SKM-1 treated with dmso at 0.1 percent for 144 hours (cell line): ENCODE data around the gene LEO1.

ENCODE experiments used
- DNase-seq: peaks from one replicate; lab custom pipeline; 2025; ENCODE audit not compliant: unreplicated experiment; lab: John Stamatoyannopoulos, UW

Gene LEO1

GRCh38 chr15:51971375-51972133, at the start of gene LEO1:
LEO1 (minus strand) TSS chr15:51971778; CDS start chr15:51971745, 33 bp downstream.
- DNase-seq = peak; percentile 91

- DNase-seq = peak; percentile 69
These were observed 49.6 kb upstream of the LEO1 start for GRCh38 chr15:52021128-52021671.

GRCh38 chr15:52020221-52021085, 48.9 kb upstream of the LEO1 start:
- DNase-seq = no peak

GRCh38 chr15:52019394-52020220, 48.0 kb upstream of the LEO1 start:
- DNase-seq = peak; percentile 58

GRCh38 chr15:52018693-52019393, 47.3 kb upstream of the LEO1 start, which contains the start of gene MAPK6:
MAPK6 (plus strand) TSS chr15:52019219; CDS start chr15:52046461, 27,242 bp downstream.
- DNase-seq = peak; percentile 80

- DNase-seq = no peak
These were observed 46.7 kb upstream of the LEO1 start for GRCh38 chr15:52018244-52018643.

- DNase-seq = no peak
These were observed 44.7 kb upstream of the LEO1 start for GRCh38 chr15:52016316-52016715.

- no peak for DNase-seq
These were observed 43.0 kb upstream of the LEO1 start for GRCh38 chr15:52014616-52015015.

- peak; percentile 94 for DNase-seq
These were observed 41.7 kb upstream of the LEO1 start for GRCh38 chr15:52013151-52013791.

GRCh38 chr15:52012210-52012609, 40.6 kb upstream of the LEO1 start:
- DNase-seq = no peak

- no peak for DNase-seq
These were observed 40.1 kb upstream of the LEO1 start for GRCh38 chr15:52011711-52012144.

- no peak for DNase-seq
These were observed 39.3 kb upstream of the LEO1 start for GRCh38 chr15:52010633-52011595.

- peak; percentile 24 for DNase-seq
These were observed 37.3 kb upstream of the LEO1 start for GRCh38 chr15:52008698-52009434.

GRCh38 chr15:52008359-52008697, 36.8 kb upstream of the LEO1 start:
- no peak for DNase-seq

- DNase-seq = no peak
These were observed 35.2 kb upstream of the LEO1 start for GRCh38 chr15:52006702-52007340.

GRCh38 chr15:52005748-52006701, 34.4 kb upstream of the LEO1 start:
- DNase-seq = no peak
